DOHH2 (cell line): Measurements from ENCODE around the gene PLXND1.

Experiments
- EZH2phosphoT487 ChIP-seq: fragments of 200-600 bp; sonication (generic); IDR thresholded peaks from 2 replicates; pipeline ENCODE4 v1.6.1; 2017; ENCODE audit warnings: borderline replicate concordance, mild to moderate bottlenecking, antibody characterized with exemption, low read length, moderate library complexity, mixed read lengths
- TF ChIP-seq, protein P1 (sequence below): fragments of 200-600 bp; sonication (generic); IDR thresholded peaks from one replicate; pipeline ENCODE4 v1.5.1; 2014; ENCODE audit warnings: antibody characterized with exemption, mild to moderate bottlenecking, low read depth, low read length; ENCODE audit not compliant: poor library complexity, severe bottlenecking

DNA sequence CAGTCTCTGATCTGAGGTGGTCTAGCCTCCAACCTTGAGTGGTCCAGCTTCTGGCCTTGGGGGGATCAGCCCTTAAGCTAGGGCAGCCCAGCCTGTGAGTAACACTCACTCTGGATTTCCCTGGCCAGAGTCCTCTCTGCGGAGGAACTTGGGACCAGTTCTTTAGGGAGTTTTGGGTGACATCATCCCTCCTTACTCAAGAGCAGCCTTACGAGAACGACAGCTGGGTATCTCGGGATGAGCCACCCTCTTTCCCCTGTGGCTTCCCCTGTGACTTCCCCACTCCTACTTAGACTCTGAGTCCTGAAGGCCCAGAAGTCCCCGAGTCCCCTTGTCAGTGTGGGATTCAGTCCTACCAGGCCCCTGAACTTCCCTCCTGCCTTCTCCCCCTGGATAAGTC, 10.2 kb upstream of the PLXND1 start:
- no peak for TF ChIP-seq EZH2phosphoT487
- TF ChIP-seq, protein P1, sequence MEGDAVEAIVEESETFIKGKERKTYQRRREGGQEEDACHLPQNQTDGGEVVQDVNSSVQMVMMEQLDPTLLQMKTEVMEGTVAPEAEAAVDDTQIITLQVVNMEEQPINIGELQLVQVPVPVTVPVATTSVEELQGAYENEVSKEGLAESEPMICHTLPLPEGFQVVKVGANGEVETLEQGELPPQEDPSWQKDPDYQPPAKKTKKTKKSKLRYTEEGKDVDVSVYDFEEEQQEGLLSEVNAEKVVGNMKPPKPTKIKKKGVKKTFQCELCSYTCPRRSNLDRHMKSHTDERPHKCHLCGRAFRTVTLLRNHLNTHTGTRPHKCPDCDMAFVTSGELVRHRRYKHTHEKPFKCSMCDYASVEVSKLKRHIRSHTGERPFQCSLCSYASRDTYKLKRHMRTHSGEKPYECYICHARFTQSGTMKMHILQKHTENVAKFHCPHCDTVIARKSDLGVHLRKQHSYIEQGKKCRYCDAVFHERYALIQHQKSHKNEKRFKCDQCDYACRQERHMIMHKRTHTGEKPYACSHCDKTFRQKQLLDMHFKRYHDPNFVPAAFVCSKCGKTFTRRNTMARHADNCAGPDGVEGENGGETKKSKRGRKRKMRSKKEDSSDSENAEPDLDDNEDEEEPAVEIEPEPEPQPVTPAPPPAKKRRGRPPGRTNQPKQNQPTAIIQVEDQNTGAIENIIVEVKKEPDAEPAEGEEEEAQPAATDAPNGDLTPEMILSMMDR: no peak
